ENCODE results near the gene OR52I1.

OR52I1 gene, protein sequence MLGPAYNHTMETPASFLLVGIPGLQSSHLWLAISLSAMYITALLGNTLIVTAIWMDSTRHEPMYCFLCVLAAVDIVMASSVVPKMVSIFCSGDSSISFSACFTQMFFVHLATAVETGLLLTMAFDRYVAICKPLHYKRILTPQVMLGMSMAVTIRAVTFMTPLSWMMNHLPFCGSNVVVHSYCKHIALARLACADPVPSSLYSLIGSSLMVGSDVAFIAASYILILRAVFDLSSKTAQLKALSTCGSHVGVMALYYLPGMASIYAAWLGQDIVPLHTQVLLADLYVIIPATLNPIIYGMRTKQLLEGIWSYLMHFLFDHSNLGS

GRCh38 chr11:4593739-4594138 is at the start of gene OR52I1:
Gene OR52I1 (plus strand): TSS chr11:4594039. CDS start chr11:4594039, 0 bp downstream.
- DNase-seq = no peak

GRCh38 chr11:4544891-4545290 is 48.9 kb upstream of the OR52I1 start, which contains the start of gene OR52M1:
Gene OR52M1 (plus strand): TSS chr11:4545191. CDS start chr11:4545191, 0 bp downstream.
- no peak for DNase-seq

DNA sequence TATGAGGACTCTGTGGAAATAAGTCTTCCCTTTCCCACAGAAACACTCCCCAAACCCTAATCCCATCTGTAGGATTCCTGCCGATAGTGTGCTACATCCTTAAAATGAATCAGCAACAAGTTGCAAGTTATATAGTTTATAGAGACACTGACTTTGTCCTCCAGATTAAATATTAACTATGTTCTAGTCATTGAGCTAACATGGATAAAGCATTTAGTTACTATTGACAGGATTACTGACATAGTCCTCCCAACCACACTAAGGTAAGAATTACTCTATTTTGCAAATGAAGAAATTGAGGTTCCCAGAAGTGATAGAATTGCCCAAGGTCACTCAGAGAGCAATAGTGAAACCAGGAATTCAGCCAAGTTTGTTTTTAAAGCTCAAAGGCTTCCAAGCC is 47.0 kb upstream of the OR52I1 start:
- DNase-seq = no peak

DNA sequence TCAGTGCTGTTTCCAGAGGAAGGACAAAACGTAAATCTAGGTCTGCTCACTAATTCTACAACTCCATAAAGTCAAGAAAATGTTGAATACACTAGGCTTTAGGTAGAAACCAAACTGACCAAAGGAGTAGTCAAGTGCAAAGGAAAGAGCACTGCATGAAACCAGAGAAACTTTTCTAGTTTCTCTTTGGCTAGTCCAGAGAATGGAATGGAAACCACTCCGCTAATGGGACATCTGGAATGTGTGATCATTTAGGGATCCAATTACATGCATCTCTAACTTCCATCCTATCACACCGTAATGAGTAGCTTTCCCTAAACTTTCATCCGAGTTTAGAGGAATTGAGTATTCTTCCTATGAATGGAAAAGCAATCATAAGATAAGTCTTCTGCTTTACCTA is 46.4 kb upstream of the OR52I1 start:
- DNase-seq = no peak

DNA sequence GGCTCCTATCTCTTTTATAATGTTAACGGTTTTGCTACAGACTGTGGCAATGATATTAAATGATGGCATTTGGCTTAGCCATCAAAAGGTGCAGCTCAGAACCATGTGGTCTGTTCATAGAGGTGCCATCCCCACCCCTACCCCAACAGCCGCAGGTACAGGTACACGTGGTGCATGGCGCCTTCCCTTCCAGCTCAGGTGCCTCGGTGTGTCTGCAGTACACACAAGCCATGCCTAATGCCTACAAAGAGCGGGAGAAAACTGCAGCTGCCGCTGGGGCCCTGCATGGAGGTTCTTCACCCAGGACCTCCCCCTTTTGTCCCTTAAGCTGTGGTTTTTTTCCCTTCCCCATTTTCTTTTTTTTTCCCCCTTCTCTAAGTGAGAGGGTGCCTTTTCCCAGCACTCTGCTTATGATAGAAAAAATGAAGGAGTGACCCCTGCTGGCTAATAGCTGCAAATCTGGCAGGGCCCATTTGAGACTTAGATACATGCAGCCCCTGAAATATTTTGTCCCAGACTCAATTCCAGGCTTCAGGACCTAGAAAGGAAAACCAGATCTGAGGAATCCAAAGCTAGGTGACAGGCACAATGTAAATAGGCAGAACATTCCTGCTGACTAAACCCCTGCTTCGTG is 42.4 kb upstream of the OR52I1 start:
- no peak for DNase-seq

DNA sequence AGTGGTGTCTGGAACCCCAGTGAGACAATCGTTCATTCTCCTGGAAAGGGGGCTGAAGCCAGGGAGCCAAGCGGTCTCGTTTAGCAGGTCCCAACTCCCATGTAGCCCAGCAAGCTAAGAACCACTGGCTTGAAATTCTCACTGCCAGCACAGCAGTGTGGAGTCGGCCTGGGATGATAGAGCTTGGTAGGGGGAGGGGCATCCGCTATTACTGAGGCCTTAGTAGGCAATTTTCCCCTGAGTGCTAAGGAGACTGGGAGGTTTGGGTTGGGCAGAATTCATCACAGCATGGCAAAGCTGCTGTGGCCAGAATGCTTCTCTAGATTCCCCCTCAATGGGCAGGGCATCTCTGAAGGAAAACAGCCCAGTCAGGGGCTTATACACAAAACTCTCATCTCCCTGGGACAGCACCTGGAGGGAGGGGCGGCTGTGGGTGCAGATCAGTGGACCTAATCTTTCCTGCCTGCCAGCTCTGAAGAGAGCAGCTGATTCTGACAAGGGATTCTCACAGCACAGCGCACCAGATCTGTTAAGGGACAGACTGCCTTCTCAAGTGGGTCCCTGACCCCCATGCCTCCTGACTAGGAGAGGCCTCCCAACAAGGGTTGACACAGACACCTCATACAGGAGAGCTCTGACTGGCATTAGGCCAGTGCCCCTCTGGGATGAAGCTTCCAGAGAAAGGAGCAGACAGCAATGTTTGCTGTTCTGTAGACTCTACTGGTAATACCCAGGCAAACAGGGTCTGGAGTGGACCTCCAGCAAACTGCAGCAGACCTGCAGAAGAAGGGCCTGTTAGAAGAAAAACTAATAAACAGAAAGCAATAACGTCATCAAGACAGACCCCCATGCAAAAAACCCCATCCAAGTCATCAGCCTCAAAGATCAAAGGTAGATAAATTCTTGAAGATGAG is 34.1 kb upstream of the OR52I1 start:
- no peak for DNase-seq

- DNase-seq = no peak
Measured at GRCh38 chr11:4560467-4560866, 33.4 kb upstream of the OR52I1 start.

DNA sequence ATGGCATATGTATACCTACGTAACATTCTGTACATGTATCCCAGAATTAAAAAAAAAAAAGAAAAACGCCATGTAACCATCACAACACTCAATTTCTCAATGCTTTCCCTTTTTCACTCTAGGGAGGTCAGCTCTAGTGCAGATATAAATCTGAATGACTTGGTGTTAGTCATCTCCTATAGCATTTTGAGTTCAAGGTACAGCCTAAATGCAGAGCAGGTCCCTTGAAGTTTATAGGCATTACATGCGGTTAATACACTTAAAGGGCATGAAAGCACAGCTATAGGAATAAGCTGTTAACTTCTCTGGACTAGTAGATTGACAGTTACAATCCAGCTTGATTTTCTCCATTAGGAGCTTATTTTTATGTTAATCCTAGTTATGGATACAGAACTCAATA is 28.5 kb upstream of the OR52I1 start:
- DNase-seq = no peak

GRCh38 chr11:4569075-4569474 is 24.8 kb upstream of the OR52I1 start:
- DNase-seq = no peak

DNA sequence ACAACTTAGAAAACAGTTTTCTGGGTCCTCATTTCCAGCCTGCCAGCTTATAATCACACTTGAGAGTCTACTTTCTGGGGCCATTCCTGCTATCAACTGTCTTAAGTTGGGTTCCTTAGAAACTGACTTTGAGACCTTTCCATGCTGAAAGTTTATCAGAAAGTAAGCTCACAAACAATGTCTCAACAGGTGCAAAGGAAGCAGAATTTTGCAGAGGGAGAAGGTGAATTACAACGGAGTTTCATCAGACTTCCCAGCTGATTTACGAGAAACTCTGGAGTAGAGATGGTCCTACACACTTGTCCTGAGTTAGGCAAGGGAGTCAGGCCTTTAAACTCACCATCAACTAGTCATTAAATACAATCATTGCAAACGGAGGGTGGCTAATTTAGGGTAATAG is 17.0 kb upstream of the OR52I1 start:
- no peak for DNase-seq

- DNase-seq = no peak
Measured at GRCh38 chr11:4577761-4578160, 16.1 kb upstream of the OR52I1 start.

- DNase-seq = no peak
Measured at GRCh38 chr11:4578624-4579023, 15.2 kb upstream of the OR52I1 start.

- DNase-seq = no peak
Measured at GRCh38 chr11:4580124-4580523, 13.7 kb upstream of the OR52I1 start.

GRCh38 chr11:4581443-4581842 is 12.4 kb upstream of the OR52I1 start, which contains the start of gene OR52I2:
Gene OR52I2 (plus strand): TSS chr11:4581743.
- DNase-seq = no peak

- no peak for DNase-seq
Measured at GRCh38 chr11:4589017-4589416, 4.8 kb upstream of the OR52I1 start.

DNA sequence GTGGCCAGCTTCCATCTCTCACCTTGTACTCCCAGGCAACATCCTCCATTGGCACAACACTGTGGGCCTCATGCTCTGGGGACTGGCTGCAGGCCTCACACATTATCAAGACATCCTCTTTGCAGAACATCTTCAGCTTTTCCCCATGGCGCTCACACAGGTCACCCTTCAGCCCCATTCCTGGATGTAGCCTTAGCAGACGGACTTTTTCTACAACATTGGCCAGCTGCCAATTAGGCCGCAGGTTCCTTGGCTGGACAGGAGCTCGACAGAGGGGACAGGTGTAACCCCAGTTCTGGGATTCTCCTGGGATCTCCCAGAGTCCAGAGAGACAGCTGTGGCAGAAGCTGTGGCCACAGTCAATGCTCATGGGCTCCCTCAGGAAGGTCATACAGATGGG is 11.2 kb downstream of the OR52I1 start:
- no peak for DNase-seq

- DNase-seq = peak; percentile 38
Measured at GRCh38 chr11:4606231-4607015, 12.6 kb downstream of the OR52I1 start.

DNA sequence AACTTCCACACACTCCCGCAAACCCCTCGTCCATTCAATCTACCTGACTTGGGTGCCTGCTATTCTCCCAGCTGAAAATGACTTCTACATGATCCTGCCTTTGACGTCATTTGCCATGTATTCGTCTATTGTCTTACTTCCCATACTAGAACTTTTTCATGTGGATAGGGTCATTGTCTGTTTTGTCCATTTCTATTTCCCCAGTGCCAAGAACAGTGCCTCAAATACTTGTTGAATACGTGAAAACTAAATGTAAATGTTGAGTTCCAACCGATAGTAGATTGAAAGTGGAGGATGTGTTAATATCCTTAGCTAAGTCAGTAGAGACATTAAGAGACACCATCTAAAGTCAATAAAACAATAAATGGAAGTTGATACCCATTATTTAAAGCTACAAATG is 13.3 kb downstream of the OR52I1 start:
- no peak for DNase-seq

- DNase-seq = peak; percentile 78
Measured at GRCh38 chr11:4607781-4608666, 14.2 kb downstream of the OR52I1 start, which contains the start of gene TRIM68. Gene TRIM68 (minus strand): TSS chr11:4608231. CDS start chr11:4605504, 2,727 bp downstream.

DNA sequence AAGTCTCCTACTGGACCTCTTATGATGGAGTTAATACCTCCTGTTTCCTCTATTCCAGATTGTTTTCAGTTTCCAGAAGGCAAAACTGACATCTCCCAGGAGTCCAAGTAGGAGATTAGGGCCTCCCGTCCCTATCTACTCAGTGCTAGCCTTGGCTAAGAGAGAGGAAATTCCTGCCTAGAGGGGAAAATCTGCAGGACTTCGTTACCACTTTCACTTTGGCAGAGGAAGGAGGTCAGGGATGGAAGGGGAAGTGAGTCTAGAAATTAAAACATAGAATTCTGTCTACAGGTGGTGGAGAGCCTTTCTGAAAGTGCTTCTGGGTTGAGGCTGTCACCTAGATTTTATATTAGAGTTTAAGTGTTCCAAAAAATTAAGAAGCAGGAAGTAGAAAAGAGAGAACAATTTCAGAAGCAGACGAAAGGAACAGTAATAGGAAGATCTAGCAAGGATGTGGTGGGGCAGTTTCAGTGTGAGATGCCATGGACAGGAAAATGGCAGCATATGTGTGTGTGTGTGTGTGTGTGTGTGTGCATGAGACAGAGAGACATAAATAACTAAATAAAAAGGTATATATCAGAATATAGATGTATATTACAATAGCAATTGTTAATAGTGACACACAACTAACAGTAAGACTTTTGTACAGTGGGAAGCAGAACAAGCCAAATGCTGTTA is 16.6 kb downstream of the OR52I1 start:
- no peak for DNase-seq

- DNase-seq = no peak
Measured at GRCh38 chr11:4611986-4612385, 18.1 kb downstream of the OR52I1 start.

Measured in NCI-H1092 (cell line).